NCI-H2081 treated with DMSO at 0.1 percent for 48 hours (cell line): ENCODE measurements around the gene ZBTB46.

ENCODE experiments used
- DNase-seq: peaks from one replicate; lab custom pipeline; 2025; lab: John Stamatoyannopoulos, UW

Gene ZBTB46

GRCh38 chr20:63766695-63767426 is 64.2 kb downstream of the ZBTB46 start:
- DNase-seq, result no peak

DNA sequence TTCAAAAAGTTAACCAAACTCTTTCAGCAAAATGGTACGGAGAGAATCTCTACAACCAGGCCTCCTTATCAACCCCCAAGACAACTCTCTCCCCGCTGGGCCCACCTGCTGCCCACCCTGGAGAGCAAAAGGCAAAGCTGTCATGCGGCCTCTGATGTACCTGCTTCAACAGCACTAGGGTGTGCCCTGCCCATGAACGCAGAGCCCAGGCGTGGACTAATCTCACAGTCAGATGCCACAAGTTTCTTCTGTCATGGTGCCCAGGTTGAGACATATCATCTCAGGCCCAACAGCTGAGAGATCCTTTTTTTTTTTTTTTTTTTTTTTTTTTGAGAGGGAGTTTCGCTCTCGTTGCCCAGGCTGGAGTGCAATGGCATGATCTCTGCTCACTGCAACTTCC is 65.2 kb downstream of the ZBTB46 start:
- no peak for DNase-seq

DNA sequence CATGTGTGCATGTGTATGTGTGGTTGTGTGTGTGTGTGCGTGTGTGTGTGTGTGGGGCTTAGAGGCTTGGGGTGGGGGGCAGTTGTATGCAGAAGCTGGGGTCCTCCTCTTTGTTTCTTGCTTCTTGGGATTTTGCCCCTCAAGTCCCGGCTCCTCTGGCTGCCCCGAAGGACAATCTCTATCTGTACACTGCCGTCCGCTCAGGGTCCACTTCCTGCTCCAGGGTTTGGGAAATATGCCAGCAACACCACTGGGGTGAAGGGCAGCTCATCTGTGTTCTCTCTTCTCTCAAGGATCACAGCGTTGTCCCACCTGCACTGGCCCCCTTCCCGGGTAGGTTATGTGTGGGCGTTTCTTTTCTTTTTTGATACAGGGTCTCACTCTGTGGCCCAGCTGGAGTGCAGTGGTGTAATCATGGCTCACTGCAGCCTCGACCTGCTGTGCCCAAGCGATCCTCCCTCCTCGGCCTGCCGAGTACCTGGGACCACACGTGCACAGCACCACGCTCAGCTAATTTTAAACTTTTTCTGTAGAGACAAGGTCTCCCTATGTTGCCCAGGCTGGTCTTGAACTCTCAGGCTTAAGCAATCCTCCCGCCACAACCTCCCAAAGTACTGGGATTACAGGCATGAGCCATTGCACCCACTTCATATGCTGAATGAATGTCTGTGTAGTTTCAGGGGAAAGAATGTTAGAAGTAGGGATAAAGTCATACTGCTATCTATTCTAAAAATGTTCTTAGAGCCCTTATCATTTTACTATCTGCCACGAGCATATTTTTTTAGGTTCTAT is 65.8 kb downstream of the ZBTB46 start:
- no peak for DNase-seq

DNA sequence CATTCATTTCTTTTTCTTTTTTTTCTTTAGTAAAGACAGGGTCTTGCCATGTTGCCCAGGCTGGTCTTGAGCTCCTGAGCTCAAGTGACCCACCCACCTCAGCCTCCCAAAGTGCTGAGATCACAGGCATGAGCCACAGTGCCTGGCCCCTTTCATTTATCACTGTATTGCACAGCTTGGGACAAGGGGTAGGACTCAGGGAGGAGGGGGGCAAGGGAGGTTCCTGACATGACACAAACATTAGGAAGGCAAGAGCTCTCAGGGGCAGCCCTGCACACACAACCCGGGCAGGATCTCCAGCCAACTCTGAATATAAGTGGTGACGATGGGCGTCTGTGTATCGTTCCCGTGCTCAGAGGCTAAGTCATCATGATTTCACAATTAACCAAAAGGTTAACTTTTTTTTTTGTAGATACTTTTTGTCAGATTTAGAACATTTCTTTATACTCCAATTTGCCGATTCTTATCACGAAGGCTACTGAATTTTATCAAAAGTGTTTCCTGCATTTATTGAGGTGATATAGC is 71.6 kb downstream of the ZBTB46 start:
- no peak for DNase-seq

DNA sequence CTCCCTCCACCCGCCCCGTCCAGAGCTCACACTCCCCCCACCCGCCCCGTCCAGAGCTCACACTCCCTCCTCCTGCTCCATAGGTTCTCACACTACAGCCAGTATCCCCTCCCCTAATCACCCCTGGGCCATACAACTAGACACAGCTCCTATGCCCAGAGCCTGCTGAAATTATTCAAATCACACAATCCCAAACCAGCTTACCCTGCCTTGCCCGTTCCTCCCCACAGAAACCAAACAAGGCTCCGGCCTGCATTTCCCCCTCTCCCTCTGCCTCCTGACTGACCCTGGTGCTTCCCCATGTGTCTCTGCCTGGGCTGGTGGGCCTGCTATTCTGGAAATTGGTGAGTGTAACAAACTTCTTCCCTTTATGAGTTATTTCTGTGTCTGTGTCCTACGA is 72.9 kb downstream of the ZBTB46 start:
- no peak for DNase-seq

DNA sequence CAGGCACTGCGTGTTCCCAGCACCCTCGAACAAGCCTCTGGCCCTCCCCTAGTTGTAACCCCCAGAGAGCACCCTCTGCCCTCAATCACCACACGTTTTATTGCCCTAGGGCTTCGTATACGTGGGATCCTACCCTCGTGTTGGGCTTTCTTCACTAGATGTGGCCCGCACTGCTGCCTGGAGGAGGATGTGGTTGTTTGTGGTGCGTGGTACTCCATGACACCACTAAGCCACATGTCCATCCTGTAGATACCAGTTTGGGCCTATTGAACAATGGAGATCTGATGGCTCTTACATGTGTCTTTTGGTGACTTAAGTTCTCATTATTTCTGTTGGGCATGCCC is 74.4 kb downstream of the ZBTB46 start:
- no peak for DNase-seq

GRCh38 chr20:63755933-63756647 is 75.0 kb downstream of the ZBTB46 start:
- DNase-seq, result no peak

GRCh38 chr20:63754008-63754407 is 77.1 kb downstream of the ZBTB46 start:
- no peak for DNase-seq

- no peak for DNase-seq
Measured at GRCh38 chr20:63753381-63753780, 77.7 kb downstream of the ZBTB46 start.

GRCh38 chr20:63752411-63753101 is 78.5 kb downstream of the ZBTB46 start:
- DNase-seq, result no peak

GRCh38 chr20:63751471-63752271 is 79.4 kb downstream of the ZBTB46 start:
- no peak for DNase-seq

GRCh38 chr20:63750807-63751470 is 80.1 kb downstream of the ZBTB46 start:
- DNase-seq, result no peak

DNA sequence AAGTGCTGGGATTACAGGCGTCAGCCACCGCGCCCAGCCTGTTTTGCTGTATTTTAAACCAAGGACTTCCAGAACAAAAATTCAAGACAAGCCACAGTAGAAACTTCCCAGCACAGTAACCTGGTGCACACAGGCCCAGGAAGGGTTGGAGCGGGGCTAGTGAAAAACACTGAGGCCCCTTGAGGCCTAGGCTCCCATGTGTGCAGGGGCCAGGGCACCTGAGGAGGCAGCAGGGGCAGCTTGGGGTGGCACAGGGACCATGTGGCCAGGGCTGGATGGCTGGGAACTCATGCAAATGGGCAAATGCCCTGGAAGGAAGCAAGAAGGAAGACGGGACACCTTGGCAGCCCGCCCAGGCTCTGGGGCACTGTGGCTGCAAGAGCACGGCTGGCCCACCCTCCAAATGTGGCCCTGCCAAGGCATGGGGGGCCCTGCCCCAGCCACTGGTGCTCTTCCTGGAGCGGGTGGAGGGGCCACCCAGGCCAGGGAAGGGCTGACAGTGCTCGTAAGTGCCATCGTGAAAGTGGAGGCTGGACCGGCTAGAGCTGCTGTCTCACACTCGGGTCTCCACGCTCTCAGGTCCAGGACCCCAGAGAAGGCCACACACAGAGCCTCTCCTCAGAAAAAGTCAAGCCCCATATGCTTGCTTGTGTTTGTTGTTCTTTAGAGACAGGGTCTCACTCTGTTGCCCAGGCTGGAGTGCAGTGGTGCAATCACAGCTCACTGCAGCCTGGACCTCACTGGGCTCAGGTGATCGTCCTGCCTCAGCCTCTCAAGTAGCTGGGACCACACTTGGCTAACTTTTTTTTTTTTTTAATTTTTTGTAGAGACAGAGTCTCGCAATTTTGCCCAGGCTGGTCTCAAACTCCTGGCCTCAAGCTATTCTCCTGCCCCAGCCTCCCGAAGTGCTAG is 81.2 kb downstream of the ZBTB46 start:
- no peak for DNase-seq

- DNase-seq, result no peak
Measured at GRCh38 chr20:63748934-63749270, 82.2 kb downstream of the ZBTB46 start.

DNA sequence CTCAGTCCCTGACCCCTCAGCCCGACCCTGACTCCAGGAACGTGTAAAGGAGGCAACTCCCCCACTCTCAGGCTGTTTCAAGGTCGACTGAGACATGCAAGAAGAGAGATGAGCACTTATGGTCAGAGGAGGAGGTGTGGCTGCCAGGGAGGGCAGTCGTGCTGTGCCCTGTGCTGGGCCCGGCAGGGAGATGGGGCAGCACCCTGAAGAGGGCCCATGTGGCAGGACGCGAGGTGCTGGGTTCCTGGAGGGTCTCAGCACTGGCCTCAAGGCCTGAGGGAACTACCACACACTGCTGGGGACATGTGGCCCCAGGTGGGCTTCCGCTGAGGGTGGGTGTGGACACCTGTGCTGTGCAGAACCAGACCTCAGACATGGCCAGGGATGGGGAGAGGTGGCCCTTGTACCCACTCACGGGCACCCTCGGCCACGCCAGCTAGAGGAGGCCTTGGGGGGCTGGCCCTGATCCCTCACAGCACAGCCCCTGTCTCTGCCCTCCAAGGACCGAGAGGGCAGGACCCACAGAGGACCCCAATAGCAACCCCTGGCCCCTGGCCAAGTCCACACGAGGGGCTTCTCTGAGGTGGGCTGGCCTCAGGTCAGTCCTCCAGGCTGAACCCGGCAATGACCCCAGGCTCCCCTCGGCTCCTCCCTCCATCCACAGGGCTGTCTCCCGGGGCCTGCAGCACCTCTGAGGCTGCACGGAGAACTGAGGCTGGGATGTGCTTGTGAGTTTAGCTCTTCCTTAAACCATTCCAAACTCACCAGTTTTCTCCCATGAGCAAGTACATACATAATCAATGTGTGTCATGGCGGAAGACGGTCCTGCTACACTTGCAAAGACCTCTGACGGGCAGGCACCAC is 82.8 kb downstream of the ZBTB46 start:
- no peak for DNase-seq

- DNase-seq, result no peak
Measured at GRCh38 chr20:63747622-63748069, 83.4 kb downstream of the ZBTB46 start.

- DNase-seq, result no peak
Measured at GRCh38 chr20:63746751-63747315, 84.2 kb downstream of the ZBTB46 start.

- no peak for DNase-seq
Measured at GRCh38 chr20:63745961-63746731, 84.9 kb downstream of the ZBTB46 start.
